Right lobe of liver (tissue), 6 donors: ENCODE results near the gene KLHL22. TPM values are rescaled to one million over a fixed set of nuclear protein-coding genes. Genes with fewer than 3 reads are reported as not detected.
A peak's percentile ranks its signal among the peaks of the same experiment; 100 is the strongest.

Experiments
- ATAC-seq, 4 donors: fragments of 200-7000 bp; cut with Tn5 transposase; one replicate each; pipeline ENCODE4 v1.9.1; 2020; ENCODE audit warnings: mild to moderate bottlenecking in 4 of 4, moderate library complexity in 4 of 4
- DNase-seq, 3 donors: peaks; one replicate each; pipeline ENCODE4 v3.0.0-alpha.2; 2020
- H3K27ac ChIP-seq, 3 donors: fragments of 200-600 bp; one replicate each; pipeline ENCODE4 v1.8.0; 2022
- H3K27me3 ChIP-seq, 2 donors: fragments of 200-600 bp; one replicate each; pipeline ENCODE4 v1.8.0; 2022
- H3K36me3 ChIP-seq, 4 donors: fragments of 200-600 bp; sonication (generic) in 1 of 4; one replicate each; pipeline versions ENCODE4 v1.5.1 to v1.8.0; 2017 to 2022; ENCODE audit warnings: control low read depth in 1 of 4
- H3K4me1 ChIP-seq, 4 donors: fragments of 200-600 bp; sonication (generic) in 1 of 4; one replicate each; pipeline versions ENCODE4 v1.5.1 to v1.8.0; 2017 to 2022; ENCODE audit warnings: control low read depth in 1 of 4
- H3K4me3 ChIP-seq, 3 donors: fragments of 200-600 bp; one replicate each; pipeline ENCODE4 v1.8.0; 2022
- H3K9me3 ChIP-seq, 4 donors: fragments of 200-600 bp; sonication (generic) in 1 of 4; one replicate each; pipeline versions ENCODE4 v1.5.1 to v1.8.0; 2017 to 2022; ENCODE audit warnings: control low read depth in 1 of 4
- CTCF ChIP-seq, 4 donors: fragments of 200-600 bp in 3 of 4; fragments of 450-650 bp in 1 of 4; IDR thresholded peaks; one replicate each; pipeline versions ENCODE4 v1.5.1 to v1.8.0; 2016 to 2022; ENCODE audit warnings: antibody characterized with exemption in 4 of 4, mild to moderate bottlenecking in 2 of 4
- POLR2A ChIP-seq: fragments of 450-650 bp; IDR thresholded peaks from one replicate; pipeline ENCODE4 v1.6.1; 2017; ENCODE audit warnings: antibody characterized with exemption, mild to moderate bottlenecking
- WGBS: methylation state at CpG from one replicate; pipeline ENCODE4 v1.1.6; 2018; ENCODE audit warnings: low coverage, low lambda C conversion rate; ENCODE audit not compliant: insufficient coverage; ENCODE audit errors: missing lambda C conversion rate; 5-methylcytosine and 5-hydroxymethylcytosine counted together
- intact Hi-C, 2 donors: fragments of 100-400 bp; cut with DNase I; formaldehyde crosslinking; loops; one replicate each; pipeline versions ENCODE4 v1.11.2 to v1.14.1; 2022
- total RNA-seq, 6 experiments: library from RNA; depleted of rRNA in 2 of 6; stranded (reverse); fragments of >200 nt in 2 of 6; fragmentation: NEBNext Ultra II Directional in 3 of 6; extraction: Animal tissue kit (Norgen Biotek cat#: 25700) in 3 of 6; gene quantifications; one replicate each; pipeline versions ENCODE4 v1.1.0 to v1.2.4, GENCODE V29; 2016 to 2023
- donor health status: DM: no; HTN: yes; CAD: no.
- donor health status: DM: no; HTN: no; CAD: no.
- donor health status: DM: no; HTN: no; CAD: no.
- donor health status: DM: no; HTN: yes; CAD: no.
- donor health status: DM: no; HTN: yes; CAD: no.

KLHL22 gene
- total RNA-seq, 6 experiments from 2014 or later: 9.0 to 14.2 (median 10.2) TPM

- intact Hi-C loops: no loop called here
- DNase-seq (peak in 1 of 3 donors; percentile 40), ATAC-seq (no peak)
- no peaks in the 10 kb centered on the region for H3K9me3 ChIP-seq
- H3K27me3 ChIP-seq: no peaks in the 10 kb centered on the region
- H3K4me3 ChIP-seq: no peak overlapping the region
- peaks cover 0 to 7% (median 0%) of the 10 kb centered on the region in 4 donors for H3K4me1 ChIP-seq
- no peak overlapping the region for H3K27ac ChIP-seq
- H3K36me3 ChIP-seq: peaks cover 0 to 9% (median 0%) of the 10 kb centered on the region in 4 donors
- TF ChIP-seq POLR2A (no peak), CTCF (IDR thresholded peaks at IDR 0.05) (no peak)
- WGBS: 78% methylated on average over 7 of the region's 15 CpGs
Measured at GRCh38 chr22:20530368-20531153, 35.0 kb upstream of the KLHL22 start.

DNA sequence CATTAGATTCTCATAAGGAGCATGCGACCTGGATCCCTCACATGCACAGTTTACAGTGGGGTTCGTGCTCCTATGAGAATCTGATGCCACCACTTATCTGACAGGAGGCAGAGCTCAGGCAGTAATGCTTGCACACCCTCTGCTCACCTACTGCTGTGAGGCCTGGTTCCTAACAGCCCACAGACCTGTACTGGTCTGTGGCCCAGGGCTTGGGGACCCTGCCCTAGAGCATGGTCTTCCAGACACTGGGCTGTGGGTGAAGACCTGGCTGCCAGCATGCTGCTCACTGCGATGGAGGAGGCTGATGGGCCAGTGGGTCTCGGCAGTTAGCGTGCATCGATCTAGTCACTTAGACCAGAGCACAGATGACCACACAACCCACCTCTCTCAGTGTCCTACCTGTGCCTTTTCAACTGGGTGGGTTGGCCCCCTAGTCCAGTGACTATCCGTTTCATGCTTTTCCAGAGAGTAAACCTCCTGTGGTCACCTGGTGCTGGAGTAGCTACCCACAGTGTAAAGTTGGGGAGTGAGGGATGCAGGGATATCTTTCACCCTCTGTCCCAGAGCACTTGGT, 32.9 kb upstream of the KLHL22 start:
- TF ChIP-seq POLR2A (no peak), CTCF (IDR thresholded peaks at IDR 0.05) (no peak)
- Histone ChIP-seq H3K36me3 (peaks cover 0 to 9% (median 0%) of the 10 kb centered on the region in 4 donors), H3K4me1 (peaks cover 0 to 10% (median 0%) of the 10 kb centered on the region in 4 donors), H3K4me3 (no peak overlapping the region), H3K9me3 (no peaks in the 10 kb centered on the region), H3K27me3 (no peaks in the 10 kb centered on the region), H3K27ac (no peak overlapping the region)
- peak in 1 of 3 donors; percentile 31 for DNase-seq
- WGBS: 100% methylated on average over 1 of the region's 7 CpGs
- intact Hi-C loops: loop anchor here in 1 of 2 donors (10.0 kb wide), 1 partner anchor 46 kb away; no protein-coding TSS in a partner anchor
- no peak for ATAC-seq

DNA sequence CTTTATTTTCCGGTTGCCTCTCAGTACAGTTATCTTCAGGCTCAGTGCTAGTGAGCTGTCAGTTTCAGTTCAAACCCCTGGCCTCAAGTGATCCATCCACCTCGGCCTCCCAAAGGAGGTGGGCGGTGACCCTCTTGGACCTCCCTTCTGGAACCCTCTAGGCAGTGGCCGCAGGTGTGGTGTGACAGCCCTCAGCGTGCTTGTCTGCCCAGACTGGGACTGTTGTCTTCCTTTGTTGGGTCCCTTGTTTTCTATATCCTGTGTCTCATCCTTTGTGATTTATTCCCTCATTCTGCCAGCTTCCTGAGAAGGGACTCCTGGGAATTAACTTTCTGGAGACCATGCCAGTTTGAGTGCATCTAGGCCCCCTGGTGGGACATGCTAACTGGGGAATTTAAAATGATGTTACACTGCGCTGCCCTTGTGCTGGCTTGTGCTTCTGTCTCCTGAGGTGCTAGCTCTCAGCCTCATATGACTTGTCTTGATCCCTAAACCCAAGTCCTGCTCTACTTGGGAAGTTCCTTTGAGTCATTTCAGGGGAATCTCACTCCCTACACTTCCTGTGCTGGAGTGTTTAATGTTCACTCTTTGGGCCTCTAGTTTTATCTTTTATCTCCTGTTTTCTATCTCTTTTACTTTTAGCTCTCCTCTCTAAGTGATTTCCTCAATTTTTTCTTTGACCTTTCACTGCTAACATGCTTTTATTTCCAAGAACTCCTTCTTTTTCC, 31.2 kb upstream of the KLHL22 start:
- Histone ChIP-seq H3K4me3 (no peak overlapping the region), H3K27me3 (no peaks in the 10 kb centered on the region), H3K27ac (no peak overlapping the region), H3K4me1 (peaks cover 0 to 14% (median 0%) of the 10 kb centered on the region in 4 donors), H3K9me3 (no peaks in the 10 kb centered on the region), H3K36me3 (peaks cover 0 to 9% (median 0%) of the 10 kb centered on the region in 4 donors)
- WGBS: 70% methylated on average over 3 of the region's 6 CpGs
- TF ChIP-seq POLR2A (no peak), CTCF (IDR thresholded peaks at IDR 0.05) (no peak)
- peak in 1 of 3 donors; percentile 15 for DNase-seq
- intact Hi-C loops: loop anchor here in 1 of 2 donors (10.0 kb wide), 1 partner anchor 48 kb away; no protein-coding TSS in a partner anchor
- no peak for ATAC-seq

- intact Hi-C loops: loop anchor here in 1 of 2 donors (10.0 kb wide), 1 partner anchor 49 kb away; no protein-coding TSS in a partner anchor
- ATAC-seq: no peak
- H3K9me3 ChIP-seq: no peaks in the 10 kb centered on the region
- H3K4me3 ChIP-seq: no peak overlapping the region
- H3K27ac ChIP-seq: no peak overlapping the region
- no peak for TF ChIP-seq CTCF (IDR thresholded peaks at IDR 0.05)
- TF ChIP-seq POLR2A: no peak
- no peaks in the 10 kb centered on the region for H3K27me3 ChIP-seq
- peaks cover 0 to 10% (median 0%) of the 10 kb centered on the region in 4 donors for H3K4me1 ChIP-seq
- DNase-seq: no peak
- WGBS: 81% methylated on average over 4 of the region's 4 CpGs
- H3K36me3 ChIP-seq: peaks cover 0 to 9% (median 0%) of the 10 kb centered on the region in 4 donors
Measured at GRCh38 chr22:20526305-20526627, 30.7 kb upstream of the KLHL22 start.
